GM19035 (cell line): ENCODE data around the gene NEMP2.

ENCODE experiments used
- ATAC-seq: cut with Tn5 transposase; IDR thresholded peaks from one replicate; pipeline ENCODE4 v1.9.1; 2021; ENCODE audit not compliant: unreplicated experiment

Gene NEMP2

GRCh38 chr2:190534310-190535120, at the start of gene NEMP2:
Gene NEMP2 (minus strand): TSS chr2:190534722. CDS start chr2:190534655, 67 bp downstream.
- ATAC-seq: peak; percentile 78

- ATAC-seq: peak; percentile 63
Measured at GRCh38 chr2:190583507-190584337, 49.2 kb upstream of the NEMP2 start.

GRCh38 chr2:190582736-190583506, 48.4 kb upstream of the NEMP2 start:
- peak; percentile 65 for ATAC-seq

DNA sequence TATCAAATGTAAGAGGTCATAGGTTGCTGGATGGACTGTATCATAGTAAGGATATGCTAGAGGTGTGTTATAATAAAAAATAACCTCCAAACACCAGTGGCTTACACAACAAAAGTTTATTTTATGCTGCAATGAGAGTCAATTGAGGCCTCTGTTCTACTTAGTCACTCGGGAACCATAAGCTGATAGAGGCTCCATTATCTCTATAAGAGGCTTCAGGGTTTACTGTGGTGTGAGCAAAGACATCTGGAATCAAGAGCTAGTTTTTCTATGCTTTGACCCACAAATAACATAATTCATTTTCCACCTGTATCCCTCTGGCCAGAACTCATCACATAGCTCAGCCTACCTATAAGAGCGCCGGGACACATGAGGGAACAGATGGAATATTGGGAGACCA, 47.5 kb upstream of the NEMP2 start:
- ATAC-seq: no peak

GRCh38 chr2:190579915-190580846, 45.7 kb upstream of the NEMP2 start:
- ATAC-seq: no peak

- ATAC-seq: no peak
Measured at GRCh38 chr2:190579058-190579410, 44.5 kb upstream of the NEMP2 start.

GRCh38 chr2:190578158-190579057, 43.9 kb upstream of the NEMP2 start:
- ATAC-seq: no peak

DNA sequence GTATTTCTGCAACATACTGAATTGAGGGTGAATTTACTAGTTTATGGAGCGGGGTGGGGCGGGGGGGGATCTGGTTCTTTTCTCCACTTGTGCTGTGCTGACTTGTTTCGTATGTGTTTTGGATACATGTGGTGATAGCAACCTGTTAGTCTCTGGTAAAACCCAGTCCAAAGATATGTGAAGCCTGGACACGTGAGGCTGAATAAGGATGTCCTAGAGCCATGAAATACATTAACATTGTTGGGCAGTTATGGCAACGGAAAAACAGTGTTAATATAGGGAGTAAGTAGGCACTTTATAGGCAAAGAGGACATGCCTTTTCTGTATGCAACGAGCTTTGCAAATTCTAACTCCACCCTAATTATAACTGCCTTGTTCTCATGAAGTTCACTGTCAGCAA, 42.1 kb upstream of the NEMP2 start:
- ATAC-seq: no peak

- no peak for ATAC-seq
Measured at GRCh38 chr2:190575263-190575662, 40.7 kb upstream of the NEMP2 start.

DNA sequence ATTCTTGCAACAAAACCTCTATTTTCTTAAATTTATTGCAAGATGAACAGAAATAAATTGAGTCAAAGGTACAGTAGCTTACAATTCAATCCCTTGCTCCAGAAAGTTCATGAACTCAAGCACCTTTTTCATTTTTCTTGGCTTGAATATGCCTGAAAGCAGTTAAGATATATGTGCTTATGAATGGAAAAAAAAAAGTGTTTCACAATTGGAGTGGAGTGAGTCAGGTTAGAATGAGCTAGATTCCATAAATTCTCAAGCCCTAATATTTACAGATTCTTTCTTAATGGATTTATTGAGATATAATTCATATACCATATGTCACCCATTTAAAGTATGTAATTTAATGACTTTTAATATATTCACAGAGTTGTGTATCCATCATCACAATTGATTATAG, 39.6 kb upstream of the NEMP2 start:
- no peak for ATAC-seq

DNA sequence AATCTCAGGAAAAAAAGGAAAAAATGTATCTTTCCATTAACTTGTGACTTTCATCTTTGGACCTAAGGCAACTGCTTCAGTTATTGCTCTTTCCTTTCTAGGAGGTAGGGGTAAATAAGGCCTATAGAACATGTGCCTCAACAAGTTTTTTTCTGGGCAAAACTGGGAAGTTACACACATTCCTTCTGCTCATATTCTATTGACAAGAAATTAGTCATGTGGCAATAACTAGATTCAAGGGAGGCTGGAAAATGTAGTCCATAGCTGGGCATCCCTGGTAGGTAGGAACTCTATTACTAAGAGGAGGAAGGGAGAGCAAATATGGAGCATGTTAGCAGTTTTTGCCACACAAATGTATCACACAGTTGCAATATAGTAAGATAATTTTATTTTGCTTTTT, 37.7 kb upstream of the NEMP2 start:
- no peak for ATAC-seq

DNA sequence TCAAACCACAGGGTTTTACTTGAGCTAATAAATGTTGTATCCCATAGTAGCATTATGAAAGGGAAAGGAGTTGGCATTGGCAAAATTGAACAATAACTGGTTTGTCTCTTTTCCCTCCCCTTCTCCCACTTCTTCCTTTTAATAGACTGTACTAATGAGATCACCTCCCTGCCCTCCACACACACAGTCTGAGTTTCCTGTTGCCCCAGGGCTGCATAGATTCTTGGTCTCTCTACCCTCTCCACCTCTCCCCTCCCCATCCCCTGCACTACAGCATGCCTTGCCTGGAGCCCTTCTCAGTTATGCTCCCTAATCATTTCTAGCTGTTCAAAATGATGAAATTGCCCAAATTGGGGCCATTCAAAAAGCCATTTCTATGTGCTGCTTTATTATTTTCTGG, 37.2 kb upstream of the NEMP2 start:
- ATAC-seq: no peak

DNA sequence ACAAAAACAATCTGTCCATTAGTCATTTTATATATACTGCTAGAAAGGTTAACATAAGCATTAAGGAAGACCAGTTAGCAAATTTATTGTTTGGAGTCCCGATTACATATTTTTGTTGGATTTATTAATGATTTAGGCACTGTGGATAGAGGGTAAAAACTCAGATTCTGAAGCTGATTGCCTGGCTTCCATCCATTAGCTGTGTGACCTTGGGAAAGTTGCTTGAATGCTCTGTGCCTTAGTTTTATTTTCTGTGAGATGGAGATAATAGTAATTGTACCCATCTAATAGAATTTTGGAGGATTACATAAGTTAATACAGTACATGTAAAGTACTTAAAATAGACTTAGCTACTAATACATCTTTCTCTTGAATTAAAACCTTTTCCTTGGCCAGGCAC, 36.3 kb upstream of the NEMP2 start:
- ATAC-seq: no peak

DNA sequence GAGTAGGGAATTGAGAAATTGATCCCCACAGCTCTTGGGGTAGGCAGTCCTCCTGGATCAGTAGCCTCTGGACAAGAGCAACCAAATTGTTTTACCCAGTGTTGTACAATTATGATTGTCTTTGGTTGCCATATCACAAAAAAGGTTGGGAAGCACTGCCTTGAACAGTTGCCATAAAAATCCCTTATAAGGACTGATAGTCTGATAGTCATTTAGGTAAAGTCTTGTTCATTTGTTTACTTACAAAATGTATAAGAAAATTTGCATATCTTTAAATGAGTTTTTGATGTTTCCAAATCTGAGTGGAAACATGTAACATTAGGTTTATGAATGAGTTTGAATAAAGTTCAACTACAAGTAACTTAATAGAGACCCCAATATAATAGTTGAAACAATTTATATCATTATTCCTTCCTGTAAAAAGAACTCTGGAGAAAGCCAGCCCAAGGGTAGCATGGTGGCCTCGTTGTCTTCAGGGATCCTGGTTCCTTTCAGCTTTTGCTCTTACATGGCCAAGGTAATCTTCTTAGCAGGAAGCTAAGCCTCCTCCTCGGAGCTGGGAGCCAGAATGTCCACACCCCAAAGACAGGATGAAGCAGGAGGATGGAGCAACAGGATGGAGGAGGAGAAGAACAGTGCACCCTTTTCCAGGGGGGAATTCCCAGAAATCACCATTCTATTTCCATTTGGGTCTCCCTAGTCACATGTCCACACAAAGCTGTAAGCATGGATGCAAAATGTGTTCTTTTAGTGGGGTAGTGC, 35.7 kb upstream of the NEMP2 start:
- ATAC-seq: no peak

GRCh38 chr2:190564838-190565237, 30.3 kb upstream of the NEMP2 start:
- ATAC-seq: no peak

DNA sequence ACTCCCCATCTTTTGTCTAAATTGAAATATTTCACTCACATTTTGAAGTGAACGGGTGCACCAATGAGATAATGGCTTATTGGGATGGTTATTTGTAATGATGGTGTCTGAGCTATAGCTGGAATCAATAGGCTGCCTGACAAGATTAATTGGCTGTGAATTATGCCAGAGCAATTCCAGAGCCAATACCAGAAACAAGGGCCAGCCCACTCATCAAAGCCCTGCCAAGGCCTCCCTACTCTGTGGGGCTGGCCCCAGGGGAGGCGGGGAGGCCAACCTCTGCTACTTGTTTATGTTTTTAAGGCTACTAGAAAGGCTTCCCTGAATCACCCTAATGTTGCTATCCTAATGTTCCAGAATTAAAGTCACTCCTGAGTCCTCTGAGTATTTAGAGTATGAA, 29.1 kb upstream of the NEMP2 start:
- no peak for ATAC-seq

GRCh38 chr2:190563109-190563508, 28.6 kb upstream of the NEMP2 start:
- no peak for ATAC-seq

- no peak for ATAC-seq
Measured at GRCh38 chr2:190562121-190562520, 27.6 kb upstream of the NEMP2 start.

DNA sequence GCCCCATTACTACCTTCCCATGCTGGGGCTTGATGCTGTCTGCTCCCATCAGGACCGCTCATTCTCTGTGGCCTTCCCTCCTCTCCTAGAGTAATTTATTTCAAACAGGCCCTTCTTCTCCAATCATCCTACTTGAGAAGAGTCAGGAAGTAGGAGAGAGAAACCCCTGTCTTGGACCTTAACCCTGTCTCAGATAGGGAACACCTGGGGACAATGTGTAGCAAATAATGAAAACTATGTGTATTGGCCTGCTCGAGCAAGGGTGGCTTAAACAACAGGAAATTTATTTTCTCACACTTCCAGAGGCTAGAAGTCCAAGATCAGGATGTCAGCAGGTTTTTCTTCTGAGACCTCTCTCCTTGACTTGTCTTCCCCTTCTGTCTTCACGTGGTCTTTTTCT, 26.6 kb upstream of the NEMP2 start:
- no peak for ATAC-seq
